NCI-H2196 (cell line): ENCODE results near the gene SMARCC1.
"Not testable (repeated sequence)": the region's sequence is repeated elsewhere in the genome, so short reads cannot be mapped to it uniquely, and the experiment has no call there.

Experiments
- DNase-seq: peaks from one replicate; lab custom pipeline; 2025; ENCODE audit not compliant: unreplicated experiment; lab: John Stamatoyannopoulos, UW

The SMARCC1 gene

DNA sequence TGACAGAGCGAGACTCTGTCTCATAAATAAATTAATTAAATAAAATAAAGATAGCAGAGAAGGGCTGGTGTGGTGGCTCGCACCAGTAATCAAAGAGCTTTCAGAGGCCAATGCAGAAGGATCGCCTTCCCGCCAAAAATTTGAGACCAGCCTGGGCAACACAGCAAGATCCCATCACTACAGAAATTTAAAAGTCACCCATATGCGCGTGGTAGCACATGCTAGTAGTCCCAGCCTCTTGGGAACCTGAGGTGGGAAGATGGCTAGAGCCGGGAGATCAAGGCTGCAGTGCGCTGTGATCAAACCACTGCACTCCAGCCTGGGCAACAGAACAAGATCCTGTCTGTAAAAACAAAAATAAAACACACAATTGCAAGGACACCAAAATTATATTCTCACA lies 9.6 kb downstream of the SMARCC1 start:
- no peak for DNase-seq

DNA sequence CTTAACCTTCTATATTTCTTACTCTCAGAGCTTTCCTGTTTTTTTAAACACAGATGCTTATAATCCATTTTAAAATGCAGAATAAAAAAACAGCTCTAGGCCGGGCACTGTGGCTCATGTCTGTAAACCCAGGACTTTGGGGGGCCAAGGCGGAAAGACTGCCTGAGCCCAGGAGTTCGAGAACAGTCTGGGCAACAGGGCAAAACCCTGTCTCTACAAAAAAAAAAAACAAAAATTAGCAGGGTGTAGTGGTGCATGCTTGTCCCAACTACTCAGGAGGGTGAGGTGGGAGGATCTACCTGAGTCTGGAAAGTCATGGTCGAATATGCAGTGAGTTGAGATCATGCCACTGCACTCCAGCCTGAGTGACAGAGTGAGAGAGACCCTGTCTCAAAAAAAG lies 15.5 kb downstream of the SMARCC1 start:
- DNase-seq: no peak

DNA sequence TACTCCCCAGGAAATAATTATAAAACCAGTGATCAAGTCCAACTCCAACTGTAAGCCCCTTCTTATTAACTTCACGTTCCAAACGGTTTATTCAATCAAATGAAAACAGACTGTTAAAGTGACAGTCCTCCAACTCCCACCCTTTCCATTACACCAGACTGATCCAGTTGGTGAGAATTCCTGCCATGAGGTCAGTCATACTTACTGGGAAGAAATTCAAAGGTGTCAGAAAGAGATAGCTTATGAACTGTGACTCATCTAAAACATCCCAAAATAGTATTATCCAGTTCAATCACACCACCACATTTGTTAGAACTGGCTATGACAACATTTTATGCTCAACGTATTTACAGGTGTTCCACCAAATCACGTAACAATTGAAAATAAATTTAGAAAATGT lies 19.5 kb downstream of the SMARCC1 start:
- DNase-seq: no peak

DNA sequence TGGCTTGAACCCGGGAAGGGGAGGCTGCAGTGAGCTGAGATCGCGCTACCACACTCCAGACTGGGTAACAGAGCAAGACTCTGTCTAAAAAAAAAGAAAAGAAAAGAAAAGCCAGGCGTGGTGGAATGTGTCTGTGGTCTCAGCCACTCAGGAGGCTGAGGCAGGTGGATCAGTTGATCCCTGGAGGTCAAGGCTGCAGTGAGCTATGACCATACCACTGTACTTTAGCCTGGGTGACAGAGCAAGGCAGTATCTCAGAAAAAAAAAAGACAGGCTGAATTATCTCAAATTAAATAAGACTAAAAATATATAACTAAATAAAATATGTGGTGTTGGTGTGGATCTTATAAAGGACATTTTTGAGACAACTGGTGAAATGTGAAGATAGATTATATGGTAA lies 20.6 kb downstream of the SMARCC1 start:
- DNase-seq: no peak

DNA sequence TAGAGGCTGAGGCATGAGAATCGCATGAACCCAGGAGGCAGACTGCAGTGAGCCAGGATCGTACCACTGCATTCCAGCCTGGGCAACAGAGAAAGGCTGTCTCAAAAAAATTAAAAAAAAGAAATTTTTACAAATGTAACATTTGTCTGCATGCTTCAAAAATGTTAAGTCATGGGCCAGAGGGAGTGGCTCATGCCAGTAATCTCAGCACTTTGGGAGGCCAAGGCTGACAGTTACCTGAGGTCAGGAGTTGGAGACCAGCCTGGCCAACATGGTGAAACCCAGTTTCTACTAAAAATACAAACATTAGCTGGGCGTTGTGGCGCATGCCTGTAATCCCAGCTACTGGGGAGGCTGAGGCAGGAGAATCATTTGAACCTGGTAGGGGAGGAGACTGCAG lies 21.5 kb downstream of the SMARCC1 start:
- DNase-seq: not testable (repeated sequence)

DNA sequence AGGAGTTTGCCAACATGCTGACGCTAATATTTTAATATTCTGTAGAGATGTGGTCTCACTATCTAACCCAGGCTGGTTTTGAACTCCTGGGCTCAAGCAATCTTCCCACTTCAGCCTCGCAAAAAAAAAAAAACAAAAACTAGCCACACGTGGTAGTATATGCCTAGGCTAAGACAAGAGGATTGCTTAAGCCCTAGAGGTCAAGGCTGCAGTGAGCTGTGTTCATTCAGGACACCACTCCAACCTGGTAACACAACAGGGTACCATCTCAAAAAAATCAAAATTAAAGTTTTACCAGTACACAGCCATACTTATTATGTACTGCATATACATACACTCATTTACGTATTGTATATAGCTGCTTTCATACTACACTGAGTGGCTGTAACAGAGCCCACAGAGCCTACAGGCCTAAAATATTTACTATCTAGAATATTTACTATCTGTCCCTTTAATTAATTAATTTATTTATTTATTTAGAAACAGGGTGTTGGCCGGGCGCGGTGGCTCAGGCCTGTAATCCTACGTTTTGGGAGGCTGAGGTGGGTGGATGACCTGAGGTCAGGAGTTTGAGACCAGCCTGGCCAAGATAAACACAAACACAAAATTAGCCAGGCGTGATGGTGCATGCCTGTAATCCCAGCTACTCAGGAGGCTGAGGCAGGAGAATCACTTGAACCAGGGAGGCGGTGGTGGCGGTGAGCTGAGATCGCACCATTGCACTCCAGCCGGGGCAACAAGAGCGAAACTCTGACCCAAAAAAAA lies 23.2 kb downstream of the SMARCC1 start:
- no peak for DNase-seq

DNA sequence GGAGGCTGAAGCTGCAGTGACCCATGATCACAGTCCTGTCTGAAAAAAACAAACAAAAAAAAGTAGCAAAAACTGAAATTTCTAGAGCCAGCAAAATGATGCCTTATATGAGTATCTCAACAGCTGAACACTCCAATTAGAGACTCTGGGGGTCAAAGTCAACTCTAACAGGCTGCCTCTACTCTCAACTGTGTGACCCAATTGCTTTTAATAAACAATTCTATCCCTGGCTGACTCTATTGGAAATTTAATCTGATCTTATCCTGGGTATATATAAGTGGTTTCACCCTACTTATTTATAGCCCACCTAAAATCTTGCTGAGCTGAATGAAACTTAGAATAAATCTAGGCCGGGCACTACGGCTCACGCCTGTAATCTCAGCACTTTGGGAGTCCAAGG lies 29.0 kb downstream of the SMARCC1 start:
- DNase-seq: no peak

DNA sequence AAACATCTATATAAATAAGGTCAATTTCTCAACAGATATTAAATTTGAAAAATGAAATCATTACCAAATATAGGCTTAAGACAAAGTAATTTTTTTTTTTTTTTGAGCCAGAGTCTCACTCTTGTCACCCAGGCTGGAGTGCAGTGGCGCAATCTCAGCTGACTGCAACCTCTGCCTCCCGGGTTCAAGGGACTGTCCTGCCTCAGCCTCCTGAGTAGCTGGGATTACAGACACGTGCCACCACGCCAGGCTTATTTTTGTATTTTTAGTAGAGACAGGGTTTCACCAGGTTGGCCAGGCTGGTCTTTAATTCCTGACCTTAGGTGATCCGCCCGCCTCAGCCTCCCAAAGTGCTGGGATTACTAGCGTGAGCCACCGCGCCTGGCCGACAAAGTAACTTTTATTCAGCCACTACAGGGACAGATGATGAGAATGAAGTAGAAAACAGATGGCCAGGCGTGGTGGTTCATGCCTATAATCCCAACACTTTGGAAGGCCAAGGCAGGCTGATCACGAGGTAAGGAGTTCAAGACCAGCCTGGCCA lies 30.8 kb downstream of the SMARCC1 start:
- not testable (repeated sequence) for DNase-seq

DNA sequence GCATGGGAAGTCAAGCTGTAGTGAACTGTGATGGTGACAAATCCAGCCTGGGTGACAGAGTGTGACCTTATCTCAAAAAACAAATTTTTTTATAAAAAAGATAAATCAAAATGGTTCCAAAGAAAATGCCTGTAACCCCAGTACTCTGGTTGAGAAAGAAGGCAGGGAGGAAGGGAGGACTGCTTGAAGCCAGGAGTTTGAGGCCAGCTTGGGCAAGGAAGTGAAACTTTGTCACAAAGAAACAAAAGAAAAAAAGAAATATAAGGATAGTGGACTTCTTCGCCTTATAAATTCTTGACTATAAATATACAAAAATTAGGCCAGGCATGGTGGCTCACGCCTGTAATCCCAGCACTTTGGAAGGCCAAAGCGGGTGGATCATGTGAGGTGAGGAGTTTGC lies 34.1 kb downstream of the SMARCC1 start:
- no peak for DNase-seq

DNA sequence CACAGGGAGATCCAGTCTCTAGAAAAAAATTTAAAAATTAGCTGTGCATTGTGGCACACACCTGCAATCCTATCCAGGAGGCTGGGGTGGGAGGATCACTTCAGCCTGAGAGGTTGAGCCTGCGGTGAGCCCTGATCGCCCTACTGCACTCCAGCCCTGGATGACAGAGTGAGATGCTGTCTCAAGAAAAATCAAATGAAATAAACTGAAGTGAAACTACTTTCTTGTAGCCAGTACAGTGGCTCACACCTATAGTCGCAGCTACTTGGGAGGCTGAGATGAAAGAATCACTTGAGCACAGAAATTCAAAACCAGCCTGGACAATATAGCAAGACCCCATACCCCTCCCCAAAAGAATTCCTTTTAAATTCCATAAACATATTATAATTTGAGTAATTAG lies 35.4 kb downstream of the SMARCC1 start:
- no peak for DNase-seq

DNA sequence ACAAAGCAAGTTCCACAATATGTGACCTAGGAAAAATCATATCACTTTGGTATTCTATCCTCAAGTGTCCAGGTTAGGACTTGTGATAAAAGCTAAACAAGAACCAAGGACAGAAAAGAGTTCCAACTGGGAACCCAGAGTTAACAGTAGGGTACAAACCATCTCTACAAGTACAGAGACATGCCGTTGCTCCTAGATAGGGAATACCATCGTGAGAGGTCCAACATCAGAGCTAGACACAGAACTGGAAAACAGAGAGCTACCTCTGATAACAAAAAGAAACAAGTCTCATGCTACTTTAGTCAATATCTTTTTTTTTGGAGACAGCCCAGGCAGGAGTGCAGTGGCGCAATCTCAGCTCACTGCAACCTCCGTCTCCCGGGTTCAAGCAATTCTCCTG lies 37.8 kb downstream of the SMARCC1 start:
- no peak for DNase-seq

DNA sequence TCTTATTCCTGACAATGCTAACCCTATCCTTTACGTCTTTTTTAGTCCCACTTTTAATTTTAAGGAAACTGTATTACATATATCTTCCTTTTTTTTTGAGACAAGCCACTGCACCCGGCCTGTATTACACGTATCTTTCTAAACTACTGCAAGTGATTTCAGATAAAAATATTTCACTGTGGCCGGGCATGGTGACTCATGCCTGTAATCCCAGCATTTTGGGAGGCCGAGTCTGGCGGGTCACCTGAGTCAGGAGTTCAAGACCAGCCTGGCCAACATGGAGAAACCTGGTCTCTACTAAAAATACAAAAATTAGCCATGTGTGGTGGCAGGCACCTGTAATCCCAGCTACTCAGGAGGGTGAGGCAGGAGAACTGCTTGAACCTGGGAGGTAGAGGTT lies 38.3 kb downstream of the SMARCC1 start:
- DNase-seq: not testable (repeated sequence)

DNA sequence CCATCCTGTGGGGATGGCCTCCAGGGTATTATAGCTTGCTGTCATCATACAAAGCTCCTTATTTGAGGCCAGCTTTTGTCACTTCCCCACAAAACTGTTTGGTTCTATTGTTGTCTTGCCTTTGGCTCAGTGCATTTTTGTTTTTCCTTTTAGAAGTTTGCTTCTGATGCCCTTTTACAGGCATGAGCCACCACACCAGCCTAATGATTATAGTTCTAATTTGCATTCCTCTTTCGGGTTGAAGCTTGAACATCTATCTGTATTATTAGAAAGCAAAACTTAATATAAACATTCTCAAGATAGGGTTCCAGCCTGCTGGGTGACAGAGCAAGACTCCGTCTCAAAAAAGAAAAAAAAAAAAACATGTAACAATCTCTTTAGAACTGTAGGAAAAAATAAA lies 39.8 kb downstream of the SMARCC1 start:
- no peak for DNase-seq

DNA sequence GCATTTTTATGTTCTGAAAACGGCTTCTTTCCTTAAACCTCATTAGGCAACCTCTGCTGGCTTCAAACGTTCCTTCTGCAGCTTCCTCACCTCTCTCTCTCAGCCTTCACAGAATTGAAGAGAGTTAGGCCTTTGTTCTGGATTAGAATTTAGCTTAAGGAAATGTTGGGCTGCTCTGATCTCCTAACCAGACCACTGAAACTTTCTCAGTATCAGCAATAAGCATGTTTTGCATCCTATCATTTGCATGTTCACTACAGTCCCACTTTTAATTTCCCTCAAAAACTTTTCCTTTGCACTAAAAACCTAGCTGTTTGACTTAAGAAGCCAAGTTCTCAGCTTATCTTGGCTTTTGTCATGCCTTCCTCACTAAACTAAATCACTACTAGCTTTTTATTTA lies 49.5 kb downstream of the SMARCC1 start:
- no peak for DNase-seq

DNA sequence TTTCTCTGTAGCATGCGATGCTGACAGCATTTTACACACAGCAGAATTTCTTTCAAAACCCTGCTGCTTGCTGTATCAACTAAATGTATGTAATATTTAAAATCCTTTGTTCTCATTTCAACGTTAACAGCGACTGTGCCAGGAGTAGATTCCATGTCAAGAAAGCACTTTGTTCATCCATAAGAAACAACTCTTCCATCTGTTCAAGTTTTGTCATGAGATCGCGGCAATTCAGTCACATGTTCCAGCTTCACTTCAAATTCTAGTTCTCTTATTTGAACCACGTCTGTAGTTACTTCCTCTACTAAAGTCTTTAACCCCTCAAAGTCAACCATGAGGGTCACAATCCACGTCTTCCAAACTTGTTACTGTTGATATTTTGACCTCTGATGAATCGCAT lies 50.6 kb downstream of the SMARCC1 start:
- DNase-seq: no peak

DNA sequence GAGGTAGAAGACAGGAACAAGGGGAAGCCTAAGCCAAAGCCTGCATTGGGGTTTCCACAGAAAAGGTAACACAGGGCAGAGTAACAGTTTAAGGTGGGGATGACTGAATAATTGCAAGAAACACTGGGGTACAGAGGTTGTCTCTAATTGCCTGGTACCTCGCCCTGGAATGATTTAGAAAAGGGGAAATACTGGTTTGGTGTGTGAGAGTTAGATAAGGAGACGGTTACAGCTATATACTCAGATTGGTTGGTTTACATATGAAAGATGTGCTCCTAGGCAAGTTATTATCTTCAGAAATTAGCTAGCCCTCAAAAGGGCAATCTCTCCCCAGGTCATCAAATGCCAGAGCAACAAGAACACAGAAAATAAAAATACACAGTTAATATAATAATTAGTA lies 58.8 kb downstream of the SMARCC1 start:
- DNase-seq: no peak

DNA sequence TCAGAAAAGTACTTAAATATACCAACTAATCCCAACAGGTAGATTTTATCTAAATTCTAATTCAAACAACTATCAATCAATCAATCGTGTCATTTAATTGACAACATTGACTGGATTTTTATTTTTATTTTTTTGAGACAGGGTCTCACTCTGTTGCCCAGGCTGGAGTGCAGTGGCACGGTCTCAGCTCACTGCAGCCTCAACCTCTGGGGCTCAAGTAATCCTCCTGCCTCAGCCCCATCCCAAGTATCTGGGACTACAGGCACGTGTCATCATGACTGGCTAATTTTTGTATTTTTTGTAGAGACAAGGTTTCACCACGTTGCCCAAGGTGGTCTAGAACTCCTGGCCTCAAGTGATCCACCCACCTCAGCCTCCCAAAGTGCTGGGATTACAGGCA lies 64.2 kb downstream of the SMARCC1 start:
- not testable (repeated sequence) for DNase-seq

DNA sequence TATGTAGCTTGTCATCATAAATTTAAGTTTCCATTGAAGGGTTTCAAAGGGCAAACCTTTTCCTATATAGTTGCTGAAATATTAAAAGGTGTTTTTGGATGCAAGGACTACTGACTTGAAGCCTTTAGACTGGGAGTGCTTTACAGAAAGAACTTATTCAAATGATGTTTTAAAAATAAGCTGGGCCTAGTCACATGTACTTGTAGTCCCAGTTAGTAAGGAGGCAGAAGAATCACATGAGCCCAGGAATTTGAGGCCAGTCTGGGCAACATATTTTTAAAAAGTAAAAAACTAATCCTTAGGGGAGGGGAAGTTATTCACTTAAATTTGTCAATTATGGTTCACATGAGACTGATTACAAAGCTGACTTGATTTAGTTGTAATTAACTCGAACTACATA lies 65.0 kb downstream of the SMARCC1 start:
- DNase-seq: no peak

DNA sequence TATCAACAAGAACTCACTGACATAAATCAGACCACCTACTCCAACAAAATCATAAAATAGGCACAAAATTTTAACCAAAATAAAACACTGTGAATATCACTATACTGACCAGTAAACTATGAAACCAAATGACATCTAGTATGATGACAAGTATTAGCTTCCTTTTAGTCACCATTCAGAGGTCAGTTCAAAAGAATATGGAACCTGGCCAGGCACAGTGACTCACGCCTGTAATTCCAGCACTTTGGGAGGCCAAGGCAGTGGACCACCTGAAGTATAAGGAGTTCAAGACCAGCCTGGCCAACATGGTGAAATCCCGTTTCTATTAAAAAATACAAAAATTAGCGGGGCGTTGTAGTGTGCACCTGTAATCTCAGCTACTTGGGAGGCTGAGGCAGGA lies 65.8 kb downstream of the SMARCC1 start:
- DNase-seq: no peak

DNA sequence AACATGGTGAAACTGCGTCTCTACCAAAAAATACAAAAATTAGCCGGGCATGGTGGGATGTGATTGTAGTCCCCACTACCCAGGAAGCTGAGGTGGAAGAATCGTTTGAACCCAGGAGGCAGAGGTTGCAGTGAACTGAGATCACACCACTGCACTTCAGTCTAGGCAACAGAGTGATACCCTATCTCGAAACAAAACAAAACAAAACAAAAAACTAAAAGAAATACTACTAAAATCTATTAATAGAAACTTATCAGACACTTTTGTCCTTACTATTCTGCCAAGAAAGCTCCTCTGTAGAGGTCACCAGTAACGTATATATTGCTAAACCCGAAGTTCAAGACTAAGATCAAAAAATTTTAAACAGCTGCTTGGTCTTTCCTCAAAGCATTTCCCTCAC lies 67.1 kb downstream of the SMARCC1 start:
- no peak for DNase-seq

DNA sequence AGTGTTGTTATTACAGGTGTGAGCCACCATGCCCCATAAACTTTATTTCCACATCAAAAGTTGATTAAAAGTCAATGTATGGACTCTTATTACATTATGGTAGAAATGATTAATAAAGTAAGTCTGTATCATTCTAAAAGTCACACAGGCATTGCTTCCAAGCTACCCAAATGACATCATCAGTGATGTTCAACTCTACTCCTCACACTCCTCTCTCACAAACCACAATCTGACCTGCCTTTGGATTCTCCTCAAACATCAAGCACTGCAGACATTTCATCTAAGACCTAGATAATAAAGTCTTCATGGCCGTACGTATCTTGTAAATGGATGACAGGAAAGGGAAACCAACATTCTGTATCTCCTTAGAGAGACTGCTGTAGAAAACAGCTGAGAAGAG lies 68.0 kb downstream of the SMARCC1 start:
- no peak for DNase-seq

DNA sequence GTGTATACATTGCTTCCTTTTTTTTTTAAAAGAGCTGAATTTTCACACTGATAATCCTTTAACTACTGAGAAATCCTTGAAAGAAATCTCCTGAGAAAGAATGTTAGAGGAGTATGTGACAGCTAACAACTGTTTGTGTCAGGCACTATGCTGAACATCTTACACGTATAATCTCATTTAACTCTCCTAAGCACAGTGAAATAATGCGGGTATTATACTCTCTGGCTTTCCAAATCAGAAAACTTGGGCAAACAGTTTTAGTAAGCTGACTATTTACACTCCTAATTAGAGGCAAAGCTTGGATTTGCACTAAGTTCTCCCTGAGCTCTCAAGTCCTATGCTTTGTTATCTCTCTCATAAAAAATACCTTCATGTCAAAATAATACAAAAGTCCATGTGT lies 69.3 kb downstream of the SMARCC1 start:
- DNase-seq: no peak

DNA sequence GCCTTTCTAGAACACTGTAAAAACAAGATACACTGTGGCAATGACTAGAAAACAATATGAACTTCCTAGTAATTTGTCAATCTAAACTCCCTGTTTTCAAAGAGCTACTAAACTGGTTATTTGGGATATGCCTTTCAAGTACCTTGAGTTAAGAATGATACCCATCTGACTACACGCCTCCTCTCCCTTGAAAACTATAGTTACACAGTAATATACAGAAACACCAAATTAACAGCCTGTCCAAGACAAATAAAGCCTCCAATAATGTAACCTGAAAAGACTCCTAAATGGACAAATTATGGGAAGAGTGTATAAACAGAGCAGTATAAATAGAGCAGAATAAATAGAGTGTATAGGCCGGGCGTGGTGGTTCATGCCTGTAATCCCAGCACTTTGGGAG lies 70.1 kb downstream of the SMARCC1 start:
- DNase-seq: no peak
